ENCODE results near the gene AEBP2.
"Not testable (repeated sequence)": the region's sequence is repeated elsewhere in the genome, so short reads cannot be mapped to it uniquely, and the experiment has no call there.

The AEBP2 gene

GRCh38 chr12:19421503-19422282 is 17.6 kb upstream of the AEBP2 start:
- no peak for DNase-seq

- no peak for DNase-seq
These were observed 15.9 kb upstream of the AEBP2 start for GRCh38 chr12:19423166-19423930.

- no peak for DNase-seq
These were observed 11.0 kb upstream of the AEBP2 start for GRCh38 chr12:19428246-19428645.

DNA sequence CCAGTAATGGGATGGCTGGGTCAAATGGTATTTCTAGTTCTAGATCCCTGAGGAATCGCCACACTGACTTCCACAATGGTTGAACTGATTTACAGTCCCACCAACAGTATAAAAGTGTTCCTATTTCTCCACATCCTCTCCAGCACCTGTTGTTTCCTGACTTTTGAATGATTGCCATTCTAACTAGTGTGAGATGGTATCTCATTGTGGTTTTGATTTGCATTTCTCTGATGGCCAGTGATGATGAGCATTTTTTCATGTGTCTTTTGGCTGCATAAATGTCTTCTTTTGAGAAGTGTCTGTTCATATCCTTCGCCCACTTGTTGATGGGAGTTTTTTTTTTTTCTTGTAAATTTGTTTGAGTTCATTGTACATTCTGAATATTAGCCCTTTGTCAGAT is 9.8 kb upstream of the AEBP2 start:
- DNase-seq, result not testable (repeated sequence)

DNA sequence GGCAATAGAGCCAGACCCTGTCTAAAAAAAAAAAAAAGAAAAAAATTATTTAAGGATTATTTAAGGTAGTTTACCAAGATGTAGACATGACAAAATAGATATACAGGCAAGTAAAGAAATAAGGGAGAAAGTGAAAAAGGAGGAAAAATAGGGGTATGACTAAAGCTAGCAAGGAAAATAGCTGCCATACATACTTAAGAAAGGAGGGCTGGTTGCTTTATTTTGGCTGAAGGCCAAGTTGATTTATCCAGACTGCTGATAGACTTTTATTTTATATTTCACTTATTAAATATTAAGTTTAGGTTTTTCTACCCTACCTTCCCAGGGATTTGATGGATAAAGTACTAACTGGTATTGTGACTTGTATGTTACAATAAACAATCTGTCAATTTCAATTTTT is 8.3 kb upstream of the AEBP2 start:
- DNase-seq, result no peak

GRCh38 chr12:19431407-19432308 is 7.6 kb upstream of the AEBP2 start:
- peak; percentile 70 for DNase-seq

GRCh38 chr12:19432309-19433170 is 6.8 kb upstream of the AEBP2 start:
- DNase-seq, result no peak

DNA sequence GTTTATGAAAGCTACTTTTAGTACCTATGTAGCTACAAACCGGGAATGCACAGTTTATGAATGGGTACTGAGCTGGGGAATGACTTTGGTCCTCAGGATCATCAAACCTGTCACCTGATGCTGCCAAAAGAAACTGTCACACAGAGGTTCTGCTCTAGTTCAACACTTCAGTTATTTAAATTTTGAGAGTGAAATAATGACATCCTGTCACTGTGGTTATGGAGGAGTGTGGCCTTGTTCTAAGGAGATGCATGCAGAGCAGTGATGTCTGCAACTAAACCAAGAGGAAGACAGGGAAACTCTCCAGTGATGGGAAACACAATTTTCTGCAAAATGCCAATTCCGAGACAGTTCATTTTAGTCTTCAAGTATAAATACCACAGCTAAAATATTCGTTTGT is 4.8 kb upstream of the AEBP2 start:
- DNase-seq, result no peak

DNA sequence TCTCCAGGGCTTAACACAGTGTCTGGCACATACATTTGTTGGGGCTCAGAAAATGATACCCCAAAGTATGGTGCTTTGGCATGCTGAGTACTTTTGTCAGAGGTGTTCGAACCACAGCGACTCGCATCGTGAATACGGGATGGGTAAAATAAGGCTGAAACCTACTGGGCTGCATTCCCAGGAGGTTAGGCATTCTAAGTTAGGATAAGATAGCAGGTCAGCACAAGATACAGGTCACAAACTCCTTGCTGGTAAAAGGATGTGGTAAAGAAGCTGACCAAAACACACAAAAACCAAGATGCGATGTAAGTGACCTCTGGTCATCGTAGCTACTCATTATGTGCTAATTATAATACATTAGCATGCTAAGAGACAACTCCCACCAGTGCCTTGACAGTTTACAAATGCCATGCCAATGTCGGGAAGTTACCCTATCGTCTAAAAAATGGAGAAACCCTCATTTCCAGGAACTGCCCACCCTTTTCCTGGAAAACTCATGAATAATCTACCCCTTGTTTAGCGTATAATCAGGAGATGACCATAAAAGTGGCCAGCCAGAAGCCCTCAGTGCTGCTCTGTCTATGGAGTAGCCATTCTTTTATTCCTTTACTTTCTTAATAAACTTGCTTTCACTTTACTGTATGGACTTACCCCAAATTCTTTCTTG is 3.3 kb upstream of the AEBP2 start:
- DNase-seq, result no peak

DNA sequence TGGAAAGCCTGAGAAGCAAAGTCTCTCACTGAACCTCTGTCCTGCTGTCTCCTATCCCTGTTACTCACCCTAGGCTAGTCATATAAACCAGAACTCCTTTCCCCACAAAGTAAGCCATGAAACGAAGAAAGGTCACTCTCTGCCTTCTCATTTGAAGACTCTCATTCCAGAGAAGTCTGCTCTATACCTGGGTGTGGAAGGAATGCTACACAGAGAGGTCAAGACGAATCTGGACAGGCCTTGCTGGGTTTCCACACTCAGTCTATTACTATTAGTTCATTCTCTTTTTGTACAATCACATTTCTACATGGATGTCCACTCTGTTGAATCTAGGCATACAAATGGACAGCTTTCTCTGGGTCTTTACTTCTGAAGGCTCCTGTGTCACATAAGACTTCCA is 2.4 kb upstream of the AEBP2 start:
- no peak for DNase-seq

DNA sequence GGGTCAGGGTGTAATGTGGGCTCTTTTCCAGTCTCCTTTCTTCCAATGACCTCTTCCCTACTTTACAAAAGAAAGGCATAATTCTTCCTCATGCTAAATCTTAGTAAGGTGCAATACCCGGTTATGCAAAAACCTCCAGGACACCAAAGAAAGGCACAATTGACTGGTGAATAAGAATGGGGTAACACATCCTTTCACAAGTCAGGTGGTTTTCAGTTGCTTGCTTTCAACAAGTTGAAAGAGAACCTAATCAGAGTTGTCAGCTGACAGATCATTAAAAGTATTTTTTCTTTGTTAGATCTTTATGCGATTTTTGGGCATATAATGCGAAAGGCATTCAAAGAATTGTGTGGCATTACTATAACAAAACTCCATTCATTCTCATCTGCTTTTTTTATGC is 1.3 kb upstream of the AEBP2 start:
- DNase-seq, result no peak

DNA sequence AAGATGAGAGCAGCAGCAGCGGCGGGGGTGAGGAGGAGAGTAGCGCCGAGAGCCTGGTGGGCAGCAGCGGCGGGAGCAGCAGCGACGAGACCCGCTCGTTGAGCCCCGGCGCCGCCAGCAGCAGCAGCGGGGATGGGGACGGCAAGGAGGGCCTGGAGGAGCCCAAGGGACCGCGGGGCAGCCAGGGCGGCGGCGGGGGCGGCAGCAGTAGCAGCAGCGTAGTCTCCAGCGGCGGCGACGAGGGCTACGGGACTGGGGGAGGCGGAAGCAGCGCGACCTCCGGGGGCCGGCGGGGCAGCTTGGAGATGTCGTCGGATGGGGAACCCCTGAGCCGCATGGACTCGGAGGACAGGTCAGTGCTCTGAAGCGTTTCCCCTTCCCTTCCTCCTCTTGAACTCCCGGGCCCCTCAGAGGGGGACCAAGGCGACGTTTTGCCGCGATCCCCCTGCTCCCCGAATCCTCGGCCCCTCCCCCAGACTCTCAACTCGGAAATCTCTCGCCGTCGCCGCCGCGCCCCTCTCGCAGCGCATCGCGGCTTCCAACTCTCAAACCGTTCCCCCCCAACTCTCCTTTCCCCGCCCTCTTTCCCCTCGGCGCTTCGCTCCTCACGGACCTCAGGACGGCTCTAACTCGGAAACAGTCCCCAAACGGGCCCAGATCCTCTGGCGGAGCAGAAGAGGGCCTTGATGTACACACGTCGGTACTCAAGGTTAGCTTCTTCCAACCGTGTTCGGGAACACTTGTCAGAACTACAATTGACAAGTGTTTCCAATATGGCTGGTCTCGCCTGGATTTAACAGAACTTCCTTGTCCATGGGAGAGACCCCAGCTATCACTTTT is 947 bp downstream of the AEBP2 start:
- peak; percentile 86 for DNase-seq

- no peak for DNase-seq
These were observed 1.6 kb downstream of the AEBP2 start for GRCh38 chr12:19440916-19441315.

DNA sequence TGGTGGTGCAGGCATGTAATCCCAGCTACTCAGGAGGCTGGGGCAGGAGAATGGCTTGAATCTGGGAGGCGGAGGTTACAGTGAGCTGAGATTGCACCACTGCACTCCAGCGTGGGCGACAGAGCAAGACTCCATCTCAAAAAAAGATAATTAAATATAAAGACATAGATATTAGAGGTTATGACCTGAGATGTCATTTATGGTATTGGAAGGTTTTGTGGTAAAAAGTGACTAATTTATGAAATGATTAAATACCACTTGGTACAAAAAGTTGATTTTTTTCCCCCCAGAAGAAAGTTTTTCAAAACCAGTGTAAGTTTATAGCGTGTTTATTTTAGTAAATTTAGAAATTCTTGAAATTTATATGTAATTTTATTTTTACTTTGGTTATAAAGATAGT is 4.3 kb downstream of the AEBP2 start:
- DNase-seq, result no peak

DNA sequence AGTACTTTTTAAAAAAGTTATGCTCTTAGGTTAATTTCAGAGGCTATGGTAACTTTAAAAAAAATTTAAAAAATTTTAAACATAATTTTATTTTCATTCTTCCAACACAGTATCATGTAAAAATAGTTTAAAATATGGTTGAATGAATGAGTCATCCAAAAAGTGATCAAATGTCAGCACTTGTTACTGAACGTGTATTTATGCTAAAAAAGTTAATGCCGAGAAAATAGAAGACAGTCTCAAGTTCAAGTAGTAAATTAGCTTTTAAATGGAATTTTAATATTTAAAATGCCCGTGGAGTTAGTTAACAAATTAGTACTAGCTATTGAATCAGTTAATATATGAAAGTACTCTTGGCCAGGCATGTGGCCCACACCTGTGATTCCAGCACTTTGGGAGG is 4.8 kb downstream of the AEBP2 start:
- no peak for DNase-seq

DNA sequence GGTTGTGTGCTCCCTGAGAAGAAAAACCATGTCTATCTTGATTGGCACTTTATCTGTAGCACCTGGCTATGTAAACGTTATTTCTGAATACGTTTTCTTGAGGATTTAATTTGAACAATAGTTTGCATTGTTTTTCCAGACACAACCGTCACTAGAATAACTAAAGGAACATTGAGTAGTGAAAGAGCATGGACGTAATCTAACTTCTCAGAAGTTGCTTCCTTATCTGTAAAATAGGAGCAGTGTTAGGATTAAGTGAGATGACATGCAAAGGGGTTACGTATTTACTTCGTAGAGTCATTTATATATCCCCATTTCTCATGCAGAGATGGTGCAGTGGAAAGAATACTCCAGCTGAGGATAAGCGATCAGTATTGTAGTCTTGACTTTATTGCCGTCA is 8.1 kb downstream of the AEBP2 start:
- no peak for DNase-seq

DNA sequence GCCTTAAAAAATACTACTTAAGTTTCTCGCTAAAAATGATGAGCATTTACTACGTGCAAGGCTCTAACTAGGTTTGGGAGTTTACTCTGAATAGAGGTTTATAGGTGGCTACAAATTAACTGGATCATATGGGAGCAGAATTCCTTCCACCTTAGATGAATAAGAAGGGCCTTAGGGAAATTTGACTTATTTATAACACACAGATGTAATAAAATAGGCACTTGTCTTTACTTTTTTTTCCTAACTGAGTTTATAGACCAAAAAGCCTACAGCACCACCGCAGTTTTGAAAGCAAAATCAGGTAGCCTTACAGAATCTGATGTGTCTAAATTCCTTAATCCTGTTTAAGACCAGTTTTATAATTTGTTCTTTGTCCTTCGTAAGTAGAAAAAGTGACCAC is 10.5 kb downstream of the AEBP2 start:
- DNase-seq, result no peak

- no peak for DNase-seq
These were observed 11.1 kb downstream of the AEBP2 start for GRCh38 chr12:19450362-19450761.

DNA sequence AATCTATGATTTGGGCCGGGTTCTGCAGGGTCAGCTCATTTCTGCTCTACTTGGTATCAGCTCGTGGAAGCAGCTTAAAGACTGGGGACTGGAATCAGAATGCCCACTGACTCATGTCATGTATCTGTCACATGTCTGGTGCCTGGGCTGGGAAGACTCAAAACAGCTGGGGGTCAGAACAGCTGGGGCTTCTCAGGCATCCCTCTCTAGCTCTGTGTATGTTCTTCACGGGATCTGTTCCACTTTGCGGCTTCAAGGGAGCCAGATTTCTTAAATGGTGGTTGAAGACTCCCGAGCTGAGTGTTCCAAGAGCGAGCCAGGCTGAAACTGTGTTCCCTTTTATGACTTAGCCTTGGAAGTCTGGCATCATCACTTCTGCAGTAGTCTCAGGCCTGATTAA is 11.9 kb downstream of the AEBP2 start:
- no peak for DNase-seq

DNA sequence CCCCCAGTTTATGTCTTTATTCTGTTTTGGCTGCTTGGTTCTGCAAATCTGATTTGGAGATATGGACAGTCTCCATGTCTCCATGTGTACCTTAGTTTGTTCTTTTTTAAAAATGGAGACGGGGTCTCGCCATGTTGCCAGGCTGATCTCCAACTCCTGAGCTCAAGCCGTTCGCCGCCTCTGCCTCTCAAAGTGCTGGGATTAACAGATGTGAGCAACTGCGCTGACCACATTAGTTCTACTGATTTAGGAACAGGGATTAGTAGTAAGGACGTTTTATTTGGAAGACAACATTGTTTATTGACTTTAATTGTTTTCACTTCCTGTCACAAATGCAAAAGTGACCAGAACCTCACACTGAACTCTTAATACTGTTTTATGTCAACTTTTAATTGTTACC is 14.7 kb downstream of the AEBP2 start:
- DNase-seq, result no peak

GRCh38 chr12:19454837-19455236 is 15.5 kb downstream of the AEBP2 start:
- no peak for DNase-seq
